Thyroid gland (tissue), 4 donors: ENCODE data around the gene WDR7.

Source experiments
- POLR2A ChIP-seq, 2 donors: fragments of 450-650 bp; IDR thresholded peaks; one replicate each; pipeline ENCODE4 v1.6.1; 2017; ENCODE audit warnings: antibody characterized with exemption in 2 of 2, mild to moderate bottlenecking in 2 of 2, moderate library complexity in 1 of 2
- TF ChIP-seq, protein P1 (sequence below), 6 experiments: fragments of 200-600 bp in 3 of 6; fragments of 450-650 bp in 3 of 6; sonication (generic) in 3 of 6; IDR thresholded peaks; one replicate each; pipeline ENCODE4 v1.5.1; 2016 to 2019; ENCODE audit warnings: antibody characterized with exemption in 6 of 6, mild to moderate bottlenecking in 2 of 6, inconsistent platforms in 1 of 6, moderate library complexity in 1 of 6

DNA sequence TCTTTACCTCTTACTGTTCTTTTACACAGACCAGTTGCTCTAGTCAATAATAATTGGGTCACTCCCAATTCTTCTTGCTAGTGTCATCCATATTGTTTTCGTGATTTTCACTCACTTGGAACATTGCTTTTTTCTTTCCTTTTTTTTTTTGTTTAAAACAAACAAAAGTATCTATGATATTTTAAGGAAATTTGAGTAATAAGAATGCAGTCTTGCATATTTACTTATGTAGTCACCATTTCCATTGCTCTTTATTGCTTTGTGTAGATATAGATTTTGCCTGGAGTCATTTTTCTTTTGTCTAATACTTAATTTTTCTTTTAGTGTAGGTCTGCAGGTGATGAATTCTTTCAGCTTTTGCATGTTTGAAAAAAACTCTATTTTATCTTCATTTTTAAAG lies 71.9 kb downstream of the WDR7 start:
- TF ChIP-seq, protein P1, sequence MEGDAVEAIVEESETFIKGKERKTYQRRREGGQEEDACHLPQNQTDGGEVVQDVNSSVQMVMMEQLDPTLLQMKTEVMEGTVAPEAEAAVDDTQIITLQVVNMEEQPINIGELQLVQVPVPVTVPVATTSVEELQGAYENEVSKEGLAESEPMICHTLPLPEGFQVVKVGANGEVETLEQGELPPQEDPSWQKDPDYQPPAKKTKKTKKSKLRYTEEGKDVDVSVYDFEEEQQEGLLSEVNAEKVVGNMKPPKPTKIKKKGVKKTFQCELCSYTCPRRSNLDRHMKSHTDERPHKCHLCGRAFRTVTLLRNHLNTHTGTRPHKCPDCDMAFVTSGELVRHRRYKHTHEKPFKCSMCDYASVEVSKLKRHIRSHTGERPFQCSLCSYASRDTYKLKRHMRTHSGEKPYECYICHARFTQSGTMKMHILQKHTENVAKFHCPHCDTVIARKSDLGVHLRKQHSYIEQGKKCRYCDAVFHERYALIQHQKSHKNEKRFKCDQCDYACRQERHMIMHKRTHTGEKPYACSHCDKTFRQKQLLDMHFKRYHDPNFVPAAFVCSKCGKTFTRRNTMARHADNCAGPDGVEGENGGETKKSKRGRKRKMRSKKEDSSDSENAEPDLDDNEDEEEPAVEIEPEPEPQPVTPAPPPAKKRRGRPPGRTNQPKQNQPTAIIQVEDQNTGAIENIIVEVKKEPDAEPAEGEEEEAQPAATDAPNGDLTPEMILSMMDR (IDR thresholded peaks at IDR 0.05) = no peak
- no peak for TF ChIP-seq POLR2A (IDR thresholded peaks at IDR 0.05)
